H1 (cell line): Measurements from ENCODE around the gene KCNJ13. TPM values are rescaled to one million over a fixed set of nuclear protein-coding genes. Genes with fewer than 3 reads are reported as not detected.

Source experiments
- CTCF ChIA-PET: fragments of 300-600 bp; sonication (Branson Sonifier 250); formaldehyde crosslinking; loops from one replicate; lab custom pipeline; 2021; ENCODE audit not compliant: partially characterized antibody; lab: Charles Lee
- POLR2A ChIA-PET: fragments of 300-600 bp; sonication (Branson Sonifier 250); formaldehyde crosslinking; loops from one replicate; lab custom pipeline; 2021; ENCODE audit warnings: inconsistent platforms; ENCODE audit not compliant: partially characterized antibody; lab: Charles Lee
- DNase-seq, 2 experiments: peaks; one replicate each; pipeline versions ENCODE4 v3.0.0 to v3.0.0-alpha.2; 2010 to 2022; ENCODE audit warnings: low spot score in 2 of 2, low read depth in 1 of 2, mixed read lengths in 1 of 2
- FAIRE-seq: peaks from 2 replicates; lab custom pipeline; 2011; peaks lifted over from hg19 to GRCh38; lab: Jason Lieb, UNC
- H2AFZ ChIP-seq: 2 replicates; pipeline ENCODE4 v1.8.1; 2012; ENCODE audit warnings: low read length, inconsistent platforms
- H2AK5ac ChIP-seq: 2 replicates; pipeline ENCODE4 v1.6.1; 2013; ENCODE audit warnings: low read depth, low read length
- H2BK120ac ChIP-seq: replicated peaks from 2 replicates; pipeline ENCODE3; 2013; ENCODE audit warnings: low read depth, low read length, inconsistent platforms
- H2BK12ac ChIP-seq: 2 replicates; pipeline ENCODE4 v1.6.1; 2013; ENCODE audit warnings: low read depth, low read length
- H2BK15ac ChIP-seq: 2 replicates; pipeline ENCODE4 v1.6.1; 2013; ENCODE audit warnings: low read length
- H2BK20ac ChIP-seq: 2 replicates; pipeline ENCODE4 v1.6.1; 2013; ENCODE audit warnings: low read length
- H2BK5ac ChIP-seq: 2 replicates; pipeline ENCODE4 v1.6.1; 2013; ENCODE audit warnings: low read depth, low read length
- H3K14ac ChIP-seq: 2 replicates; pipeline ENCODE4 v1.6.1; 2013; ENCODE audit warnings: inconsistent platforms; ENCODE audit not compliant: insufficient read length
- H3K18ac ChIP-seq: 2 replicates; pipeline ENCODE4 v1.6.1; 2013; ENCODE audit warnings: low read length; ENCODE audit errors: extremely low read depth
- H3K23ac ChIP-seq: 2 replicates; pipeline ENCODE4 v1.6.1; 2013; ENCODE audit warnings: inconsistent platforms; ENCODE audit not compliant: insufficient read length
- H3K23me2 ChIP-seq: 2 replicates; pipeline ENCODE4 v1.6.1; 2013; ENCODE audit warnings: low read depth, low read length
- H3K27ac ChIP-seq: 2 replicates; pipeline ENCODE4 v1.6.1; 2011; ENCODE audit warnings: low read depth, low read length, inconsistent platforms
- H3K27me3 ChIP-seq, 4 experiments: replicated peaks in 1 of 4; 1 replicate in 1 of 4; 2 replicates in 3 of 4; pipeline versions ENCODE4 v1.6.1 to v1.8.1; 2011 to 2013; ENCODE audit warnings: low read length in 3 of 4, mild to moderate bottlenecking in 3 of 4, inconsistent platforms in 2 of 4, mixed read lengths in 2 of 4, moderate library complexity in 1 of 4; ENCODE audit not compliant: control insufficient read depth in 3 of 4, insufficient read depth in 3 of 4; ENCODE audit errors: extremely low read depth in 1 of 4
- H3K36me3 ChIP-seq, 4 experiments: 2 replicates each; pipeline versions ENCODE4 v1.6.1 to v1.8.1; 2011 to 2013; ENCODE audit warnings: mild to moderate bottlenecking in 4 of 4, low read length in 3 of 4, moderate library complexity in 2 of 4, control low read depth in 1 of 4, inconsistent platforms in 1 of 4; ENCODE audit not compliant: insufficient read depth in 4 of 4, control insufficient read depth in 2 of 4
- H3K4ac ChIP-seq: replicated peaks from 2 replicates; pipeline ENCODE3; 2013; ENCODE audit warnings: low read length, low read depth, mixed read lengths, inconsistent platforms; ENCODE audit not compliant: insufficient read length
- H3K4me1 ChIP-seq, 4 experiments: replicated peaks in 1 of 4; 1 replicate in 1 of 4; 2 replicates in 3 of 4; pipeline versions ENCODE4 v1.6.1 to v1.8.1; 2011 to 2013; ENCODE audit warnings: low read length in 3 of 4, inconsistent platforms in 2 of 4, mixed read lengths in 1 of 4; ENCODE audit not compliant: insufficient read depth in 4 of 4, control insufficient read depth in 3 of 4
- H3K4me2 ChIP-seq, 2 experiments: 2 replicates each; pipeline versions ENCODE4 v1.6.1 to v1.8.1; 2011 to 2013; ENCODE audit warnings: low read depth in 2 of 2, low read length in 2 of 2, control low read depth in 1 of 2, inconsistent platforms in 1 of 2, mild to moderate bottlenecking in 1 of 2; ENCODE audit not compliant: insufficient read depth in 1 of 2
- H3K4me3 ChIP-seq, 4 experiments: fragments of 200-600, 300-600 bp in 1 of 4; sonication (generic), shearing (Covaris generic), sonication (Bioruptor Twin) in 1 of 4; 2 replicates each; pipeline versions ENCODE4 v1.5.1 to v1.8.1; 2011 to 2016; ENCODE audit warnings: low read length in 4 of 4, low read depth in 3 of 4, control low read depth in 2 of 4, inconsistent platforms in 2 of 4, mild to moderate bottlenecking in 2 of 4, mixed read lengths in 1 of 4, moderate library complexity in 1 of 4; ENCODE audit not compliant: insufficient read depth in 2 of 4; ENCODE audit errors: extremely low read depth in 1 of 4
- H3K56ac ChIP-seq: replicated peaks from 2 replicates; pipeline ENCODE3; 2013; ENCODE audit warnings: low read depth, mild to moderate bottlenecking, mixed read lengths, low read length, inconsistent platforms; ENCODE audit not compliant: insufficient read length
- H3K79me1 ChIP-seq: 2 replicates; pipeline ENCODE4 v1.6.1; 2013; ENCODE audit warnings: low read depth, low read length, control low read depth
- H3K79me2 ChIP-seq, 2 experiments: 2 replicates each; pipeline versions ENCODE4 v1.6.1 to v1.8.1; 2012 to 2013; ENCODE audit warnings: low read length in 2 of 2, mild to moderate bottlenecking in 2 of 2, inconsistent platforms in 1 of 2; ENCODE audit not compliant: insufficient read depth in 2 of 2, control insufficient read depth in 1 of 2
- H3K9ac ChIP-seq, 4 experiments: replicated peaks in 1 of 4; 1 replicate in 1 of 4; 2 replicates in 3 of 4; pipeline versions ENCODE4 v1.6.1 to v1.8.1; 2011 to 2013; ENCODE audit warnings: low read depth in 3 of 4, low read length in 3 of 4, control low read depth in 2 of 4, mild to moderate bottlenecking in 2 of 4, moderate library complexity in 2 of 4, inconsistent platforms in 1 of 4; ENCODE audit errors: extremely low read depth in 1 of 4
- H3K9me3 ChIP-seq, 2 experiments: 2 replicates each; pipeline versions ENCODE4 v1.6.1 to v1.8.1; 2012 to 2013; ENCODE audit warnings: mild to moderate bottlenecking in 2 of 2, moderate library complexity in 2 of 2, control low read depth in 1 of 2, inconsistent platforms in 1 of 2, low read depth in 1 of 2, low read length in 1 of 2, mixed read lengths in 1 of 2; ENCODE audit not compliant: insufficient read depth in 2 of 2
- H4K20me1 ChIP-seq, 2 experiments: replicated peaks in 1 of 2; 2 replicates each; pipeline versions ENCODE3 to v1.8.1; 2011 to 2013; ENCODE audit warnings: inconsistent platforms in 2 of 2, low read length in 2 of 2, mild to moderate bottlenecking in 1 of 2; ENCODE audit not compliant: insufficient read depth in 2 of 2, control insufficient read depth in 1 of 2
- H4K5ac ChIP-seq: 2 replicates; pipeline ENCODE4 v1.6.1; 2013; ENCODE audit warnings: low read length, low read depth, mixed read lengths, inconsistent platforms; ENCODE audit not compliant: insufficient read length
- H4K8ac ChIP-seq: 2 replicates; pipeline ENCODE4 v1.8.0; 2013; ENCODE audit warnings: mild to moderate bottlenecking, moderate library complexity, low read length, inconsistent platforms; ENCODE audit not compliant: insufficient read depth; ENCODE audit errors: extremely low read depth
- H4K91ac ChIP-seq: replicated peaks from 2 replicates; pipeline ENCODE3; 2013; ENCODE audit warnings: low read length, mixed read lengths, inconsistent platforms; ENCODE audit not compliant: insufficient read length
- ATF3 ChIP-seq: IDR thresholded peaks from 2 replicates; pipeline ENCODE4 v1.6.1; 2011; ENCODE audit warnings: low read depth, mild to moderate bottlenecking, low read length; ENCODE audit not compliant: insufficient read depth
- BACH1 ChIP-seq: IDR thresholded peaks from 2 replicates; pipeline ENCODE4 v1.6.1; 2012; ENCODE audit warnings: low read length, improper control_type of control experiment
- BRCA1 ChIP-seq: IDR thresholded peaks from 2 replicates; pipeline ENCODE4 v1.6.1; 2012; ENCODE audit warnings: low read depth, low read length, improper control_type of control experiment
- CHD2 ChIP-seq: IDR thresholded peaks from 2 replicates; pipeline ENCODE4 v1.6.1; 2012; ENCODE audit warnings: low read length, improper control_type of control experiment
- CTBP2 ChIP-seq: IDR thresholded peaks from 2 replicates; pipeline ENCODE4 v1.7.0; 2011; ENCODE audit warnings: borderline replicate concordance, mild to moderate bottlenecking, moderate library complexity, mixed read lengths, low read length; ENCODE audit not compliant: insufficient read depth, insufficient read length
- EP300 ChIP-seq, 2 experiments: IDR thresholded peaks; 1 replicate in 1 of 2; 2 replicates in 1 of 2; pipeline ENCODE4 v1.6.1; 2011 to 2012; ENCODE audit warnings: low read depth in 2 of 2, low read length in 2 of 2, mild to moderate bottlenecking in 2 of 2, borderline replicate concordance in 1 of 2, inconsistent platforms in 1 of 2, moderate library complexity in 1 of 2
- KDM4A ChIP-seq: IDR thresholded peaks from one replicate; pipeline ENCODE4 v1.7.1; 2012; ENCODE audit warnings: low read depth, mild to moderate bottlenecking, moderate library complexity, low read length, inconsistent platforms; ENCODE audit not compliant: severe bottlenecking
- RFX5 ChIP-seq: IDR thresholded peaks from 2 replicates; pipeline ENCODE4 v1.6.1; 2011; ENCODE audit warnings: low read depth, low read length, improper control_type of control experiment, borderline replicate concordance
- RNF2 ChIP-seq: fragments of 200-900, 300-1000 bp; sonication (generic); IDR thresholded peaks from 2 replicates; pipeline ENCODE4 v1.7.1; 2016; ENCODE audit warnings: borderline replicate concordance, low read depth, mild to moderate bottlenecking, antibody characterized with exemption, low read length; ENCODE audit not compliant: poor library complexity, severe bottlenecking; ENCODE audit errors: missing control alignments
- SIRT6 ChIP-seq: IDR thresholded peaks from one replicate; pipeline ENCODE4 v1.7.1; 2012; ENCODE audit warnings: low read length, inconsistent platforms
- WGBS, 2 experiments: shearing (Covaris generic) in 1 of 2; methylation state at CpG; one replicate each; pipeline versions ENCODE4 v1.1.6 to v1.1.7; 2013 to 2015; ENCODE audit warnings: low lambda C conversion rate in 2 of 2, mixed read lengths in 2 of 2, inconsistent platforms in 1 of 2, low coverage in 1 of 2, missing lambda C conversion rate in 1 of 2; ENCODE audit not compliant: insufficient replicate concordance in 2 of 2, insufficient coverage in 1 of 2, insufficient read length in 1 of 2; ENCODE audit errors: extremely low coverage in 1 of 2, missing lambda C conversion rate in 1 of 2; 5-methylcytosine and 5-hydroxymethylcytosine counted together
- polyA plus RNA-seq, 7 experiments: library from polyadenylated mRNA; depleted of rRNA in 3 of 7; stranded (reverse) in 5 of 7; unstranded in 2 of 7; fragments of >200 nt in 5 of 7; fragments of 200-250 nt in 2 of 7; gene quantifications; 1 replicate in 5 of 7; 2 replicates in 1 of 7; 4 replicates in 1 of 7; pipeline versions ENCODE4 v1.2.1 to v1.2.3, GENCODE V29; 2011 to 2013; ENCODE audit warnings: missing spikeins in 2 of 7, mixed read lengths in 2 of 7
- total RNA-seq: library from RNA; stranded (reverse); fragmentation: NEBNext Ultra II Directional; extraction: Animal tissue kit (Norgen Biotek cat#: 25700); gene quantifications from 2 replicates; pipeline ENCODE4 v1.2.1, GENCODE V29; 2021
- TF ChIP-seq, protein P1 (sequence below): IDR thresholded peaks from 2 replicates; pipeline ENCODE4 v1.6.1; 2012; ENCODE audit warnings: inconsistent platforms

Gene KCNJ13
- total and polyA plus RNA-seq, 2 of the 8 experiments (the other 6 are each of a cell fraction or from before 2014, with no cell fraction given): not detected

DNA sequence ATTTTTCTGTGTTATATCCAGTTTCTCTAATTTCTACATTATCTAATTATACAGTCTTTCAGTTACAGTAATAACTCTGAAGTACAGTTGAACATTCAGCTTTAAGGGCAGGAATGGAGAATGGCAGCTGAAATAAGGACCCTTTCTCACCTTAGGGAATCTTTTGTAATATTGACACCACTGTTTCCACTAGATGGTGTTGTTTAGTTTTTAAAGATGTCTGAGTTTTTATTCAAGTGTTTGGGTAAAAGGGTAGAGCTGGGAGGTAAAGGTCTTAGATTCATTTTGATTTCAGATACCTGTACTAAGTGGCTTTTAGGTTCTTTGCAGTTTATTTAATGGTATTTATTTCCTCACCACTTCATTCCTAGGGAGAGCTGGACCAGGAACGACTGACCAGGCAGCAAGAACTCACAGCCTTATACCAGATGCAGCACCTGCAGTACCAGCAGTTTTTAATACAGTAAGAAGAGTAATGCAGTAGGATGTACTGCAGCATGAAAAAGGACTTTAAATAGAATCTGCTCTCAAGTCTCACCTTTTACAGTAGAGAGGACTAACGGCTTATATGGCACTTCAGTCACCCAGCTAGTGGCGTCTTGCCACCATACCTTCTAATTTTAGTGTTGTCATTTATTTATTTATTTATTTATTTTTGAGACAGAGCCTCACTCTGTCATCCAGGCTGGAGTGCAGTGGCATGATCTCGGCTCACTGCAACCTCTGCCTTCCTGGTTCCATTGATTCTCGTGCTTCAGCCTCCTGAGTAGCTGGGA, 33.2 kb upstream of the KCNJ13 start:
- 92% methylated on average over 5 of the region's 5 CpGs; no CpG with 5 or more reads in 1 of the 2 experiments for WGBS, 2 experiments
- no peak overlapping the region for H3K4me2 ChIP-seq
- no peak overlapping the region for H4K91ac ChIP-seq
- H3K4ac ChIP-seq: no peak overlapping the region
- H3K79me2 ChIP-seq: no peaks in the 10 kb centered on the region
- no peak overlapping the region for H2AK5ac ChIP-seq
- no peak overlapping the region for H2BK120ac ChIP-seq
- no peak overlapping the region for H3K56ac ChIP-seq
- no peak overlapping the region for H4K8ac ChIP-seq
- ChIA-PET POLR2A (no interaction called here), CTCF (interaction anchor here (1.3 to 1.4 kb wide), 2 partner anchors 16 to 24 kb away, joined by 3 read pairs; no protein-coding TSS in a partner anchor)
- no peaks in the 10 kb centered on the region for H3K23me2 ChIP-seq
- H3K18ac ChIP-seq: no peak overlapping the region
- H3K36me3 ChIP-seq: peaks cover 5 to 61% (median 29%) of the 10 kb centered on the region in 4 experiments; a peak in 7 of 8 replicates
- H2BK12ac ChIP-seq: no peak overlapping the region
- no peak overlapping the region for H3K9ac ChIP-seq
- DNase-seq (no peak), FAIRE-seq (no peak)
- no peak overlapping the region for H2BK15ac ChIP-seq
- H2AFZ ChIP-seq: no peak overlapping the region
- no peak overlapping the region for H3K27ac ChIP-seq
- no peak overlapping the region for H3K14ac ChIP-seq
- no peak overlapping the region for H3K23ac ChIP-seq
- TF ChIP-seq, protein P1, sequence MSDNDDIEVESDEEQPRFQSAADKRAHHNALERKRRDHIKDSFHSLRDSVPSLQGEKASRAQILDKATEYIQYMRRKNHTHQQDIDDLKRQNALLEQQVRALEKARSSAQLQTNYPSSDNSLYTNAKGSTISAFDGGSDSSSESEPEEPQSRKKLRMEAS: no peak
- no peak for TF ChIP-seq ATF3
- TF ChIP-seq EP300 (IDR thresholded peaks at IDR 0.05; ENCODE audit: borderline replicate concordance in 1 of 2, low read depth in 2 of 2, low read length in 2 of 2): no peak
- no peak for TF ChIP-seq CHD2
- no peak for TF ChIP-seq KDM4A
- no peak for TF ChIP-seq BACH1
- no peak for TF ChIP-seq SIRT6
- TF ChIP-seq BRCA1: no peak
- no peak for TF ChIP-seq RNF2
- no peak for TF ChIP-seq CTBP2
- no peak for TF ChIP-seq RFX5
- H2BK20ac ChIP-seq: no peak overlapping the region
- peaks cover 0 to 1% of the 10 kb centered on the region in 2 experiments for H4K20me1 ChIP-seq
- H3K9me3 ChIP-seq: no peaks in the 10 kb centered on the region
- H3K27me3 ChIP-seq: no peaks in the 10 kb centered on the region
- H3K4me1 ChIP-seq: no peaks in the 10 kb centered on the region
- H3K4me3 ChIP-seq: no peak overlapping the region
- H4K5ac ChIP-seq: no peak overlapping the region
- no peaks in the 10 kb centered on the region for H3K79me1 ChIP-seq
- no peak overlapping the region for H2BK5ac ChIP-seq
